Measurements from ENCODE around the gene ADO.

The ADO gene

DNA sequence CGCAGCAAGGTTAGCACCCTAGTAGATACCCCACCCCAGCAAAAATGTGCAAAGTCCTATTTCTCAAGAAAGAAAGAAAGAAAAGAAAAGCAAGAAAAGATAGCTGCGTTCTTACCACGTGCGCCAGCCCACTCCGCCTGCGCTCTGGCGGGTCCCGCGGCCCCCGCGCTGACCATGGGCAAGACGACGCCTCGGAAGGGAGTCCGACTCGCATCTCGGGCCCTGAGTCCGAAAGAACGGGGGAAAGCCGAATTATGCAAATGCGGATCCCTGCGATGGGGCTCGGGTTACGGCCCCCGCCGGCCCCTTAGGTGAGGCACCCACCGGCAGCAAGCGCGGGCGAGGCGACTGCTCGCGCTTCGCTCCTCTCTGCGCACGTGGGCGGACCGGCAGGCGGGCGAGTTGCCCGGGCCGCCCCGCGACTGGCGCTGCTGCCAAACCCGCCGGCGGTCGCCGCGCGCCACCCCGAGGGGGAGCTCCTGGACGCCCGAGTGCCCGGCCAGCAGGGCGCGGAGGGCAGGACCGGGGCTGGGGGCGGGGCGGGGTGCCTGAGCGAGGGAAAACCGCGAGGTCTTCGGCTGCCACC is 14.0 kb downstream of the ADO start:
- no peak for DNase-seq

DNA sequence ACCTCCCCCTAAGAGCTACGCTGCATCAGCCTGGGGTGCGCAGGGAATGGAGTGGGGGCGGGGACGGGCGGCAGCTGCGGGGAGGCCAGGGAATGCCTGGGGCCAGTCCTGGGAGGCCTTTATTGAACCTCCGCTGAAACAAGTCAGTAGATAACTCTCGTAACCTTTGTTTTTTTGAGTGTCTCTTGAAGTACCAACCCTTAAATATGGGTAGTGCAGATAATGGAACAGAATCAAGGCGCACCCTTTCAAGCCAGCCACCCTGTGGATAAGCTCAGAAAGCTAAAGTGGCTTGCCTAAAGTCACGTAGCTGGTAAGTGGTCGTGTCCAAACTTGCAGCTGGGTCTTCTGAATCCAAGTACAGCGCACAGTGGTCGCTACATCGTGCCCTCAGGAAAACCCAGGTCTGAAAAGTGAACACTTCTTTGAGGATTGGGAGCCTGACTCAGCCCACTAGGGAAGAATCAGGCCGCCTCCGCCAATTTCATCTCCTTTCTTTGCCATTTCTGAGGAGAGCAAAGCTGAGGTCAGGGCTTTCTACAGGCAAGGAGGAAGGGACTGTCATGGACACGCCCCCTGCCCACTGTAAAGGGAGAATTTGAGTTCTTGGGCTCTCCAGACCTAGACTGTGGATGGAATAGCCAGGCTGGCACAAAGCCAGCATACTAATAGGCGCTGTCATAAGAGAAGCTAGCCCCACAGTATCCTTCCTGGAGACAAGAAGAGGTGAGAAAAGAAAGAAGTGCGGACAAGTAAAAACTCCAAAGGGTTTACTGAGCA is 14.8 kb downstream of the ADO start:
- no peak for DNase-seq

DNA sequence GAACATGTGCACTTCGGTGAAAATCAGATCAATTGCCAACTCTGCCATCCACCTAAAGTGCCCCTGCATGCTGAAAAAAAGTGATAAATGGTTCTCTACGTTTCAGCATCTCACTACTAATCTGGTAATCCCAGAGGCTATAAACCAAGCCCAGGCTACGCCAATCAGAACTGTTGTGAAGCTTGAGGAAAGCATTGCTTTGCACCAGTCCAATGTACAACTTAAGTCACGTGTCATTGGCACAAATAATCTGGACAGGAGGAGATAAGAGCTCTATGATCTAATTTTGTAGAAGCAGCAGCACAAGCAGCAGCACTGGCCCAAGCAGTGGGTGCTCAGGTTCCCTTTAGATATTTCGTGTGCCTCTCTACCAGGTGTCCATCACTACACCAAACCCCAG is 16.1 kb downstream of the ADO start:
- no peak for DNase-seq

DNA sequence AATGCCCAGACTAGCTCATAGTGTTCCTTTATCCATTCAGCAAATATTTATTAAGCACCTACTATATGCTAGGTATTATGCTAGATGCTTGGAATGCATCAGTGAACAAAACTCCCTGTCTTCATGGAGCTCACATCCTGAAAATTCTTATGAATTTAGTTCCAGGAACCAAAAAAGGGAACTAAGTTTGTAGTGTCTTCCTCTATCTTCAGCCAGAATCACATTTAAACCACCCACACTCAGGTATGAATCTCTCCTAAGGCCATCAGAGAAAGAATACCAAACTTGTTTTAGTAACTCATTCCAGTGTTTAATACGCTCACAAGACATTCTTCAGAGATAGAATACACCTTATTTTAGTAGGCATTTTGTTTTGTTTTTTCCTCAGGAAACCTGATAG is 21.8 kb downstream of the ADO start:
- DNase-seq: no peak

DNA sequence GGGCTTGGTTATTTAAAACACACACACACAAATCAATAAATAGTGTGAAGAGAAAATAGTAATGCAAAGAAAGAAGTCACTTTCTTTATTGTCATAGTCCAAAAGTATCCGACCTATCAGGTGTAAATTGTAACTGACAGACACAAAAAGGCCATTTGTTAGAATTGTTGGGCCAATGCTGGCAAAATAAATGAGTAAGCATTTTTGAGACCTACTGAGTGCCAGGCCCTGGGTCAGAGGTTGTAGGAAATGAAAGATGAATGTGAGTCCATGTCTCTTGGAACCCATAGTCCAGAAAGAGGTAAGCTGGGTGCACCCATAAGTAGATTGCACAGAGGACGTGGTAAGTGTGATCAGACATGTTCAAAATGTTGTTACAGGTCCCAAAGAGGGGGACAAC is 25.1 kb downstream of the ADO start:
- no peak for DNase-seq

DNA sequence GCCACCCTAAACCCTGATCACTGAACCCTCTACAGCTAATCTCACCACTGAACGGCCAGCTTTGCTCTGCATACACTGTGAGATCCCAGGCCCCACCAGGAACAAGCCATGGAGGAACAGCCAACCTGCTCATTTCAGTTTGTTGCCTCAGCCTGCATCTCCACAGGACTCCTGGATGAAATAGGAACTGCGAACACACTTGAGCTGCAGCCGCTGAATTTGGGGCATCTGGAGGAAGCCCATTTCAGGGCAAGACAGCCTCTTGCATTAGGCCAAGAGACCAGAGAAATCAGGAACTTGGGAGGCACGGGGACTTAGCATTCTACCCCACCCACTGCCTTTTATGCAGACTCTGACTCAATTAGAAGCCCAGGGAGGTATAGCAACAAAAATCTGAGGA is 26.2 kb downstream of the ADO start:
- DNase-seq: no peak

DNA sequence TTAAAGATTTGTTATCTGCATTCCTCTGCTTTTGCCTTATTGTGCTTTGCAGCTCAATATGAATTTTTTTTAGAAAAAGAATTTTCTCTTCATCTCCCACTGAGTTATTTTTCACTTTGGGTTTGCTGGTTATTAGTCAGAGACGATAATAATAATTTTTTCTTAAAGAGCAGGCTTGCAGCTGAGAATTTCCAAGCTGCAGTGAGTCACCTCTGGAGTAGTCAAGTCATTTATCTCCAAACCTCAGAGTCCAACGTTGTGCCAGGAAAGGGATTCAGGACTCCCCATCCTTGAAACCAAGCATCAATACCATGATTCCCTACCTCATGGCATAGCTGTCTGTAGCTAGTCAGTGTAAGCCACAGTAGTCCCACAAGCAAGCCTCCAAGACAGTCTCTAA is 26.8 kb downstream of the ADO start:
- no peak for DNase-seq

DNA sequence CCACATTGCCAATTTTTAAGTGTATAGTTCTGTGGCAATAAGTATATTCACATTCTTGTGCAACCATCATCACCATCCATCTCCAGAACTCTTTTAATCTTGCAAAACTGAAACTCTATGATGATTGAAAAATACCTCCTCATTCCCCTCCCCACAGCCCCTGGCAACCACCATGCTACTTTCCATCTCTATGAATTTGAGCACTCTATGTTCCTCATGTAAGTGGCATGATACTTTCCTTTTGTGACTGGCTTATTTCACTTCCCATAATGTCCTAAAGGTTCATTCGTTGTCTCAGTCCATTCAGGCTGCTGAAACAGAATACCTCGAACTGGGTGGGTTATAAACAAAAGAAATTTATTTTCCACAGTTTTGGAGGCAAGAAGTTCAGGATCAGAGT is 35.1 kb downstream of the ADO start:
- DNase-seq: no peak

DNA sequence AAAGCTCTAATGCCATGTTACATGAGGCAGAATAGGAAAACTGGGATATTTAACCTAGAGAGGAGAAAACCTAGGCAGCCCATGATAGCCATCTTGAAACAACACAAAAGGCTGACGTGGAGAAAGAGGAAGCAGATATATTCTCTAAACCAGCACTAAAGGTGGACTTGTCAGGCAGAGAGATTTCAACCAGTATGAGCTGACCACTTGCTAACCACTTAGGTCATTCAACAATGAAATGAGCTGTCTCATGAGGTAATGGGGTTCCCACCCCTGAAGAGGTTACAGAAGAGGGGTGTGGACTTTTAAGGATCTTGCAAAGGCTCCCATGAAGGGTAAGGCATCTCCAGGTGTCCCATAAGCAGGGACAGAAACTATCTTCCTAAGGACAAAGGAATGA is 38.5 kb downstream of the ADO start:
- no peak for DNase-seq

DNA sequence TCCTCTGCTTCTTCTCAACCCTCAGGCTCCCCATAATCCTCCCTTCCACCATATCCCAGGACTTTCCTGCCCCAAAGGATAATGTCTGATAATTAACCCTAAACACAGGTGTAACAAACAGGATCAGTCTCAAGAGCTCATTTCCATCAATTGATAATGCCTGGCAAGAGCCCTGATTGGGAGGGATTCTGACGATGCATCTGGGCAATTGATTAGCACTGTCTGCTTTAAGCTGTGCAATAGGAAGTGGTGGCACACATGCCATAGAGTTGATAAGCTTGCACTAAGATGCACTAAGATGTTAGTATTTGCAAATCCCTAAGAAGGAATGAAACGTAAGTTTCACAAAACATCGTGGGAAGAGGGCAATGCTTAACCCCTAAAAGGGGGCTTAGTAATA is 39.1 kb downstream of the ADO start:
- DNase-seq: no peak

DNA sequence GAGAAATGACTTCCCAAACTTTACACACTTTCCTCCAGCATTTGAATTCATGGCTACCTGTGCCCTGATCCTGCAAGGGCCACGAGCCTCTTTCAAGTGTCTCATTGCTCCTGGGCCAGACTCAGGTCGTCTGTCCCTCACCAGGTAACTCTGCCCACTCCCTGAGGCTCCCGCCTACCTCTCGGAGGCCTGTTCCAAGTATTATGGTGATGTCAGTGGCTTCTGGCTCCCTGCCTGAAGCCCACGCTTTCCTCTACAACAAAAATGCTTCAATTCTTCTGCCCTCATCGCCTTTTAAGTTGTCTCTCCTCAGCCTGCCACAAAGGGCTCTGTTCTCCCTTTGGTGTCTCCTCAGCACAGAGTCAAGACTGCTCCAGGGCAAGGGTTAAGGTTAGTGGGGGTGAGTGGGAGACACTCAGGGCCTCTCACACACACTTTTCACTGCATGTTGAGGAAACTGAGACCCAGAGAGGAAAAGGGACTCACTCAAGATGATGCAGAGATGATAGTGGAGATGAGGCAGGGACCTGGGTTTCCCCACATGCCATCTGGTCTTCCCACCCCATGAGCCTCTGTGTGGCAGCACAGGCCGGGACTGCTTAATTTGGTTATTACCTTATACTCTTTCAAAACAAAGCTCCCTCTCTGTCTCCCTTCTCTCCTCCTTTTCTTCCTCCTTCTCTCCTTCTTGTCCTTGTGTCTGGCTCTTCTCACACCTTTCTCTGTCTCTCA is 39.9 kb downstream of the ADO start:
- no peak for DNase-seq

DNA sequence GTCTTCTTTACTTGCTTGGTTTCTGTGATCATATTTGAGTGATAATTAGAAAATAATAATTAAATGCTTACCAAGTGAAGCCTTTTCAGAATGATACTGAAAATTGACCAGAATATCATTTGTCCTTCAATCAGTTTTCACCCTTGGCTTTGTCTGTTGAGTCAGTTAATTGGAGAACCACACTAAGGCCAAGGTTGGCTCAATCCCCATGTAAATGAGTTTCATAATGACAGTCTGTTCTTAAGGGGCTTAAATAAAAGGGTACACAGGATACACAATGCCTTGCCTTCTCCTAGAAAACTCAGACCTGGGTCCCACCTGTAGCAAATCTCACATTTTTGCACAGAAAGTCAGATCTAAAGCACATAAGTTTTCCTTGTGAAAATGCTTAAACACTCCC is 42.9 kb downstream of the ADO start:
- DNase-seq: no peak

DNA sequence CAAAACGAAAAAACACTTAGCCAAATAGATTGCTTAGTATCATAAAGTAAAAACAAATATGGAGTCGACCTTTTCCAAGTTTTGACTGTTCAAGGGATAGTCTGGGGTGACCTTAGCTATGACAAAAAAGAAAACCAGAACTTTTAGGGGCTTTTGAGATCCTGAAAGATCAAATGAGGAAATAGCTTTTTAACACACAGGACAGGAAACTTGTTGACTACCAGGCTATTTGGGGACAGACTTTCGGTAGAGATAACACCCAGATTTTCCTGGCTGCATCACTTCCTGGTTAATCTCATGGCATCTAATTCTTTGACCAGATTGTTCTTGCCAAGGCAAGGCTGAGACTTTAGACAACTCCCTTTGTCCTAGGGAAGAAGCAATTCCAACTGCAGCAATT is 46.1 kb downstream of the ADO start:
- DNase-seq: no peak

DNA sequence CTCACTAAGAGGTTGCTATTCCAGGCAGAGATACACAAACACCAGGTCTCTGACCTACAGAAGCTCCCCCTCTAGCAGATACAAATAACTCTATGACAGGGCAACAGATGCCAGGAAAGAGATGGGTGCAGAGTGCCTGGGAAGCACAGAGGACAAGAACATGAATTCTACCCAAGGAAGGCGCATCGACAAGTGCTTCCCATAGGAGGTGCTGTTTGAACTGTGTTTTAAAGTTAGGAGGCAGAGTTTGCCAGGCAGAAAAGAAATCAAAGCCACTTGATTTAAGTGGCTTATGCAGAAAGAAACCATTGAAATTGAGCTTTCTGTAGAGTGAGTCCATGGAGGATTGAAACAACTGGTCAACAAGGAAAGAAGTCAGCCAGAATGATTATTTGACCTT is 46.9 kb downstream of the ADO start:
- DNase-seq: no peak

DNA sequence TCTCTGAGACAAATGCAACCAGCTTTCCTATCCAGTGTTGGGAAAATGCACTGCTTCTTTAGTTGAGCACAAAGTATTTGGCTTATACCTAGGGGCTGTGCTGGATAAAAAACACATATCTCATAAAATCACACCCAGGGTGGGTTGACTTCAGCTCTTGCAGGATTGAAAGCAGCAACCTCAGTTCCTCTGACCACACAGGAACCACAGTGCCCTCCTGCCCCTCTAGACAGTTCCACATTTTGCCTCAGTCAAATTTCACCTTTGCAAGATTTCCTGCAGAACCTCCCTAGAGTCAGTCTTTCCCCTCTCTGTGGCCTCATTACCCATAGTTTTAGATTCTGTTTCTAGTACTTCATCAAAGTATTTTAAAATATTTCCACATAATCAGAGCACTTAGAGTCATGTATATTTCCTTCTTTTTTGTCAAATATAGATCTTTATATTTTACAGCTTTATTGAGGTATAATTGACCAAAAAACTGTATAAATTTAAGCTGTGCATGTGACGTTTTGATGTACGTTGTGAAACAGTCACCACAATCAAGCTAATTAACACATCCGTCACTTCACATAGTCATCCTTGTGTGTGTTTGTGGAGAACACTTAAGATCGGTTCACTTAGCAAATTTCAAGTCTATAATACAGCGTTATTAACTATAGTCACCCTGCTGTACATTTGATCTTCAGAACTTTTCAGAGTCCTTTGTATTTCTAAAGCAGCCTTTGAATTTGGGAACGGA is 48.6 kb downstream of the ADO start:
- no peak for DNase-seq

DNA sequence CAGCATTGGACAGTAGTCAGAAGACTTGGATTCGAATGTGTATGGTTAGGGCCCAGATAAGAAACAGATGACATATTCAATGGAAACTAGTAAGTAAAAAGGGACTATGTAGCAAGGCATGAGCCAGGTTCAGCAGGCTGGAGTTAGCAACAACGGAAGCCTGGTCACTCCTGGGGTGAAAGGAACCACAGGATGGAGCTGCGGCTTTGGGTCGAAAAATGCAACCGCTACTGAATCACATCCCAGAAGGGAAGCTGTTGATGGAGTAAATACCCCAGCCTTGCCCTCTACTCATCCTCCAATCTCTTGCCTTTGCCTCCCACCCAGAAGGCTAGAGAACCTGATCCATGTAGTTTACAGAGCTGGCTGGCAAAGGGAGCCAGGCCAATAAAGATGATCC is 49.2 kb downstream of the ADO start:
- no peak for DNase-seq

DNA sequence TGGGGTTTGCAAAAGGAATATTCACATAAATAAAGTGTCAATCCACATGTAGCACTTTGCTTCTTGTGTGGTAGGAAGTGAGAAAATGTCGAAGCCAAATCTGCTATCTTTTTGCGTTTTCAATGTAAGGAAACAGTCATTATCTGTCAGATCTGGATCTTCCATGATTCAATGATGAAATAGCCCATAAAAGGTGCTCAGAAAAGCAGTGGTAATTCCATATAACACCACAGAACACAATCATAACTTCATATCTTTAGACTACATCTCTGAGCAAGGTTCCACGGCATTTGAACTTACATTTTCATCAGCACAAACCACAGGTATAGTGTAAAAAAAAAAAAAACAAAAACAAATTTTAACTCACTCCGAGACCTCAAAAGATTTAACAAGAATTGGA is 51.5 kb downstream of the ADO start:
- DNase-seq: no peak
